Uterus (tissue), 2 donors: ENCODE results near the gene CD99.

Experiments used
- POLR2A ChIP-seq, 2 donors: fragments of 450-650 bp; IDR thresholded peaks; one replicate each; pipeline ENCODE4 v1.6.1; 2016; ENCODE audit warnings: antibody characterized with exemption in 2 of 2, mild to moderate bottlenecking in 1 of 2, moderate library complexity in 1 of 2
- TF ChIP-seq, protein P1 (sequence below), 4 experiments: fragments of 200-600 bp in 2 of 4; fragments of 450-650 bp in 2 of 4; sonication (generic) in 2 of 4; IDR thresholded peaks; one replicate each; pipeline ENCODE4 v1.5.1; 2016 to 2019; ENCODE audit warnings: antibody characterized with exemption in 4 of 4, mild to moderate bottlenecking in 2 of 4, moderate library complexity in 1 of 4

DNA sequence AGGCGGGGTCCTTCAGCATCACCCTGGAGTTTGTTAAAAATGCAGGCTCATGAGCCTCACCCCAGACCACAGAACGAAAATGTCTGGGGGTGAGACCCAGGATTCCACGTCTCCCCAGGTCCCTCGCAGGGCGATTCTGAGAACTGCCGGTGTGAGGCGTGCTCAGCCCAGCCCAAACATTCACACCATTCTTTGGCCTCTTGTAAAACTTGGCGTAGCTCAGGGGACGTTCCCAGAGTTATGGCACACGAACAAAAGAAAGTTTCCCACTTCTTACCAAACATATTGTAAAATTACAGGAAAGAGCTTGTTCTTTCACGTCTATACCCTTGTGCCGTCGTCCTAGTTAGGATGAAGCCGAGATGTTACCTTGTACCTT lies 12.9 kb downstream of the CD99 start:
- TF ChIP-seq, protein P1, sequence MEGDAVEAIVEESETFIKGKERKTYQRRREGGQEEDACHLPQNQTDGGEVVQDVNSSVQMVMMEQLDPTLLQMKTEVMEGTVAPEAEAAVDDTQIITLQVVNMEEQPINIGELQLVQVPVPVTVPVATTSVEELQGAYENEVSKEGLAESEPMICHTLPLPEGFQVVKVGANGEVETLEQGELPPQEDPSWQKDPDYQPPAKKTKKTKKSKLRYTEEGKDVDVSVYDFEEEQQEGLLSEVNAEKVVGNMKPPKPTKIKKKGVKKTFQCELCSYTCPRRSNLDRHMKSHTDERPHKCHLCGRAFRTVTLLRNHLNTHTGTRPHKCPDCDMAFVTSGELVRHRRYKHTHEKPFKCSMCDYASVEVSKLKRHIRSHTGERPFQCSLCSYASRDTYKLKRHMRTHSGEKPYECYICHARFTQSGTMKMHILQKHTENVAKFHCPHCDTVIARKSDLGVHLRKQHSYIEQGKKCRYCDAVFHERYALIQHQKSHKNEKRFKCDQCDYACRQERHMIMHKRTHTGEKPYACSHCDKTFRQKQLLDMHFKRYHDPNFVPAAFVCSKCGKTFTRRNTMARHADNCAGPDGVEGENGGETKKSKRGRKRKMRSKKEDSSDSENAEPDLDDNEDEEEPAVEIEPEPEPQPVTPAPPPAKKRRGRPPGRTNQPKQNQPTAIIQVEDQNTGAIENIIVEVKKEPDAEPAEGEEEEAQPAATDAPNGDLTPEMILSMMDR (IDR thresholded peaks at IDR 0.05) = peak; percentile 6 to 22 (median 15)
- no peak for TF ChIP-seq POLR2A (IDR thresholded peaks at IDR 0.05)
